ENCODE results near the gene FEM1A.
"Not testable (repeated sequence)": the region's sequence is repeated elsewhere in the genome, so short reads cannot be mapped to it uniquely, and the experiment has no call there.

FEM1A gene

DNA sequence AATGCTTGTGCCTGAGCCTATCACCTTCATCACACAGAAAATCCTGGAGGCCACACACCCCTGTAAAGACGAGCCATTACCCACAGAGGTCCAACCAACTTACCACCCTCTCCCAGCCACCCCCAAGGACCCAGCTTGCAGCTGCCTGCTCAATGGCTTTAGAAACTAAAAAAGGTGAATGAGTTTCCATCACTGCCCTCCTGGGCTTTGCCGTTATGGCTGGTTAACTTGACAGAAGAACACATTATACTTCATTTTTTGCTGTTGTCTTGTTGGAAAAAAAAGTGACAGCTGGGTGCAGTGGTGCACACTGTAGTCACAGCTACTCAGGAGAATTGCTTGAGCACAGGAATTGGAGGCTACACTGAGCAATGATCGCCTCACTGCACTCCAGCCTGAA lies 17.4 kb upstream of the FEM1A start:
- DNase-seq = no peak

DNA sequence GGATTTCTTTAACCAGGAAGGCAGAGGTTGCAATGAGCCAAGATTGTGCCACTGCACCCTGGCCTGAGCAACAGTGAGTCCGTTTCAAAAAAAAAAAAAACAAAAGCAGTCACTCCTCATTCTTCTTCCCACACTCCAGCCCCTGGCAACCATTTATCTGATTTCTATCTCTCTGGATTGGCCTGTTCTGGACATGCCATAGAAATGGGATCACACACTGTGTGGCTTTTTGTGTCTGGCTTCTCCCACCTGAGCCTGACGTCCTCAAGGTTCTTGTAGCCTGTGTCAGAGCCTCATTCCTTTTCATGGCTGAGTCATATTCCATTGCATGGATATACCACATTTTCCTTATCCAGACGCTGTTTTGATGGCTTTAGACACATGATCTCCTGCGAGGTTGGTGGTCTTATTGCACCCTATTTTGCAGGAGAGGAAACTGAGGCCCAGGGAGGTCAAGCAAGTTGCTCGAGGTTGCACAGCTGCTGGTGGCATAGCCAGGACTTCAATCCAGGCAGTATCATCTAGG lies 15.8 kb upstream of the FEM1A start:
- DNase-seq = no peak

DNA sequence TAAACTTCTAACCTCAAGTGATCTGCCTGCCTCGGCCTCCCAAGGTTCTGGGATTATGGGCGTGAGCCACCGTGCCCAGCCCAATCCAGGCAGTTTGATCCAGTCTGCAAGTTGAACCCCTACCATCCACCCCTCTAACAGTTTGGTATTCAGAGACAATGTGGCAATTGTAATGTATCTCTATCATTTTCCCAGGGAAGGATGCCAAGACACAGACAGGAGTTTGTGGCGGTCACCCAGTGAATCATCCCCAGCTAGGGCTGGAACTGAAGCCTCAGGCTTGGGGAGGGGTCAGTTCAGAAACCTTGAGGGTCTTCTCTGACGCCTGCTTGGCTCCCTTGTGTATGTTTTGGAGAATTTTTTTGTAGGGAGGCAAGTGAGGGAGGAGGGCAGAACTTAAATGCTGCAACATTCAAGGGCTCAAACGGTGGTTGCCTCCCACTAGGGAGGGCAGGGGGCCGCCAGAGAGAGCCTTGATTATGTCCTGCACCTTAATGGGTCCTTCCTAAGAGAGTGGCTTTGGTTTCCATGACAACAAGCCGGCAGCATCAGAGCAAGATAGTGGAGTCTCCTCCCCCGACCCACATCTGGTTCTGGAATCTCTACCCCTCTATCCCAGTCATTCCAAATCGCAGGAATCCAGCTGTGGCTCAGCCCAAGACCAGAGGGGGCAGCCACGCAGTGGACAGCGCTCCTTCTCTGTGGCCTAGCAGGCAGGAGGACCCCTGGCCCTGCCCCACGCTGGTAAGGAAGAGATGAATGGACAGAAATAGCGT lies 14.9 kb upstream of the FEM1A start:
- DNase-seq = no peak

DNA sequence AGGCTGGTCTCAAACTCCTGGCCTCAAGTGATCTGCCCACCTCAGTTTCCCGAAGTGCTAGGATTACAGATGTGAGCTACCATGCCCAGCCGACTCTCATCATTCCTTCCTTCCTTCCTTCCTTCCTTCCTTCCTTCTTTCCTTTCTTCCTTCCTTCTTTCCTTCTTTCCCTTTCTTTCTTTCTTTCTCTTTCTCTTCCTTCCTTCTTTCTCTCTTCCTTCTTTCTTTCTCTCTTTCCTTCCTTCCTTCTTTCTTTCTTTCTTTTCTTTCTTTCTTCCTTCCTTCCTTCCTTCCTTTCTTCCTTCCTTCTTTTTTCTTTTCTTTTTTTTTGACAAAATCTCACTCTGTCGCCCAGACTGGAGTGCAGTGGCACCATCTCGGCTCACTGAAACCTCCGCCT lies 13.4 kb upstream of the FEM1A start:
- DNase-seq = not testable (repeated sequence)

DNA sequence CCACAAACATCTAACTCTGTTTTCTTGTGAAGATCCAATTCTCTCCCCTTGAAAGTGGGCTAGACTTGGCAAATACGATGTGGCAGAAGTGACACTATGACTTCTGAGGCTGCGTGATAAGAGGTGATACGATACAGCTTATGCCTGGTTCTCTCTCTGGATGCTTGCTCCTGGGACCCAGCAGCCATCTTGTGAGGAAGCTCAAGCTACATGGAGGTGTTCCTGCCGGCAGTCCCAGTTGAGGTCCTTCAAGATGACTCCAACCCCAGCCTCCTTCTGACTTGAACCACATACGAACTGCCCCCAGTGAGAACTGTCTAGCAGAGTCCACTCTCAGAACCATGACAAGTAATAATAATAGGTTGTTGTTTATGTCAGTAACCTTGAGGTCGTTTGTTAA lies 10.7 kb upstream of the FEM1A start:
- no peak for DNase-seq

DNA sequence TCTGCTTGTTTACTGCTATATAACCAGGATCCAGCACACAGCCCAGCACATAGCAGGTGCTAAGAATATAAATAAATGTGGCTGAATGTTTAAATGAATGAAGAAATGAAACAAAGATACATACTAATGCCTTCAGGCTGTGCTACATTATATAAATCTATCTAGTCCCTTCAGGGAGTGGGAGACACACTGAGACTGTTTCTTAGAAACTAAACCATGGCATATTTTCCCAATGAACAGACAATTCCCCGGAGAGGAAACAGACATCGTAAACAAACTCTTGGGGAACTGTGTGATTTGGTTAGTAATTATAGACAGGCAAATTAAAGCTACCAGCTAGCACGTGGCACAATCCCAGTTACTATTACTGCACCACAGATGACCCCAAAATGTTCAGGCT lies 9.7 kb upstream of the FEM1A start:
- no peak for DNase-seq

DNA sequence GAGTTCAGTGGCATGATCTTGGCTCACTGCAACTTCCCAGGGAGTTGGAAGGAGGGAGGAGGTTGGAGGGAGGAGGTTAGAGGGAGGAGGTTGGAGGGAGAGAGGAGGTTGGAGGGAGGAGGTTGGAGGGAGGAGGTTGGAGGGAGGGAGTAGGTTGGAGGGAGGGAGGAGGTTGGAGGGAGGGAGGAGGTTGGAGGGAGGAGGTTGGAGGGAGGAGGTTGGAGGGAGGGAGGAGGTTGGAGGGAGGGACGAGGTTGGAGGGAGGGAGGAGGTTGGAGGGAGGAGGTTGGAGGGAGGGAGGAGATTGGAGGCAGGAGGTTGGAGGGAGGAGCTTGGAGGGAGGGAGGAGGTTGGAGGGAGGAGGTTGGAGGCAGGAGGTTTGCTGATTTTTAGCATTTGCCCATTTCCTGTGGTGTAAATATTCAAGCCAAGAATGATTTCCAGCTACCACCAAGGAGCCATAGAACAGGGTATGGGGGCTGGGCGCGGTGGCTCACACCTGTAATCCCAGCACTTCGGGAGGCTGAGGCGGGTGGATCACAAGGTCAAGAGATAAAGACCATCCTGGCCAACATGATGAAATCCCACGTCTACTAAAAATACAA lies 5.0 kb upstream of the FEM1A start:
- DNase-seq = not testable (repeated sequence)

DNA sequence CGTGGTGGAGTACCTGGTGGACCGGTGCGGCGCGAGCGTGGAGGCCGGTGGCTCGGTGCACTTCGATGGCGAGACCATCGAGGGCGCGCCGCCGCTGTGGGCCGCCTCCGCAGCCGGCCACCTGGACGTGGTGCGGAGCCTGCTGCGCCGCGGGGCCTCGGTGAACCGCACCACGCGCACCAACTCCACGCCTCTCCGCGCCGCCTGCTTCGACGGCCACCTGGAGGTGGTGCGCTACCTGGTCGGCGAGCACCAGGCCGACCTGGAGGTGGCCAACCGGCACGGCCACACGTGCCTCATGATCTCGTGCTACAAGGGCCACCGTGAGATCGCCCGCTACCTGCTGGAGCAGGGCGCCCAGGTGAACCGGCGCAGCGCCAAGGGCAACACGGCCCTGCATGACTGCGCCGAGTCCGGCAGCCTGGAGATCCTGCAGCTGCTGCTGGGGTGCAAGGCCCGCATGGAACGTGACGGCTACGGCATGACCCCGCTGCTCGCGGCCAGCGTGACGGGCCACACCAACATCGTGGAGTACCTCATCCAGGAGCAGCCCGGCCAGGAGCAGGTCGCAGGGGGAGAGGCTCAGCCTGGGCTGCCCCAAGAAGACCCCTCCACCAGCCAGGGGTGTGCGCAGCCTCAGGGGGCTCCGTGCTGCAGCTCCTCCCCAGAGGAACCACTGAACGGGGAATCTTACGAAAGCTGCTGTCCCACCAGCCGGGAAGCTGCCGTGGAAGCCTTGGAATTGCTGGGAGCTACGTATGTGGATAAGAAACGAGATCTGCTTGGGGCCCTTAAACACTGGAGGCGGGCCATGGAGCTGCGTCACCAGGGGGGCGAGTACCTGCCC lies 708 bp downstream of the FEM1A start:
- not testable (repeated sequence) for DNase-seq

DNA sequence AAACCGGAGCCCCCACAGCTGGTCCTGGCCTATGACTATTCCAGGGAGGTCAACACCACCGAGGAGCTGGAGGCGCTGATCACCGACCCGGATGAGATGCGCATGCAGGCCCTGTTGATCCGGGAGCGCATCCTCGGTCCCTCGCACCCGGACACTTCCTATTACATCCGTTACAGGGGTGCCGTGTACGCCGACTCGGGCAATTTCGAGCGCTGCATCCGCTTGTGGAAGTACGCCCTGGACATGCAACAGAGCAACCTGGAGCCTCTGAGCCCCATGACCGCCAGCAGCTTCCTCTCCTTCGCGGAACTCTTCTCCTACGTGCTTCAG lies 1.3 kb downstream of the FEM1A start:
- not testable (repeated sequence) for DNase-seq

DNA sequence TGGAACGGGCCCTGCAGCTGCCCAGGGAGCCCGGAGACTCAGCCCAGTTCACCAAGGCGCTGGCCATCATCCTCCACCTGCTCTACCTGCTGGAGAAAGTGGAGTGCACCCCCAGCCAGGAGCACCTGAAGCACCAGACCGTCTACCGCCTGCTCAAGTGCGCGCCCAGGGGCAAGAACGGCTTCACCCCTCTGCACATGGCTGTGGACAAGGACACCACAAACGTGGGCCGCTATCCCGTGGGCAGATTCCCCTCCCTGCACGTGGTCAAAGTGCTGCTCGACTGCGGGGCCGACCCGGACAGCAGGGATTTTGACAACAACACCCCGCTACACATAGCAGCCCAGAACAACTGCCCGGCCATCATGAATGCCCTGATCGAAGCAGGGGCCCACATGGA lies 1.7 kb downstream of the FEM1A start:
- DNase-seq = not testable (repeated sequence)

DNA sequence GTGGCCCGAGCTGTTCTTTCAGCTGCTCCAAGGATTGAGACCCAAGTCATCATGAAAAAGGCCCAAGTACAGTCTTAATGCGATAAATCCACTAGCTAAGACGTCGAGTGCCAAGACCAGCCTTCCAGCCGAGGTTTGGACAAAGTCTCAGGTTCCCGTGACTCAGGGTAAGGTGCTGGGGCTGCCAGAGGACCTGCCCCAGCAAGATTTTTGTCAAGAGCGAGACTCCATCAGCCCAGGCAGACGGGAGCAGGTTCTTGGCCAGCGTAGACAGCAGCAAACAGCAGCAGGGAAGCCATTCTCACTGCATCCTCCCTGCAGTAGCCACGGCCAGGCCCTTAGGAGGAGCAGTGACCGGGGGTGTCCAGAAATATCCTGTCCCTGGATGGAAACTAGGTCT lies 3.4 kb downstream of the FEM1A start:
- DNase-seq = no peak

DNA sequence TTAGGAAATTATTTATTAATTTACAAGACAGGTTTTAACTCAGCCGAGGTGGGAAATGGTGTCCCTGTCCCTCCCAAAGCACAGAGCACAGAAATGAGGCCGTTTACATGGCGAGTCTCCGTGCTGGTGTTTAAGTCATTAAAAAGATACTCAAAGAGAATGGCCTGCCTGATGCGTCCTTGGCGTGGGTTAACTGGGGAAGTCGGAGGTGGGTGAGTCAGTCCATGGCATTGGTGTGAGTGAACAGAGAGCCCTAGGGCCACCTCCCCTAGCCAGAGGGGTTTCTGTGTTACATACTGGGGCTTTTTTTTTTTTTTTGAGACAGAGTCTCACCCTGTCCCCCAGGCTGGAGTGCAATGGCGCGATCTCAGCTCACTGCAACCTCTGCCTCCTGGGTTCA lies 3.9 kb downstream of the FEM1A start:
- DNase-seq = no peak

DNA sequence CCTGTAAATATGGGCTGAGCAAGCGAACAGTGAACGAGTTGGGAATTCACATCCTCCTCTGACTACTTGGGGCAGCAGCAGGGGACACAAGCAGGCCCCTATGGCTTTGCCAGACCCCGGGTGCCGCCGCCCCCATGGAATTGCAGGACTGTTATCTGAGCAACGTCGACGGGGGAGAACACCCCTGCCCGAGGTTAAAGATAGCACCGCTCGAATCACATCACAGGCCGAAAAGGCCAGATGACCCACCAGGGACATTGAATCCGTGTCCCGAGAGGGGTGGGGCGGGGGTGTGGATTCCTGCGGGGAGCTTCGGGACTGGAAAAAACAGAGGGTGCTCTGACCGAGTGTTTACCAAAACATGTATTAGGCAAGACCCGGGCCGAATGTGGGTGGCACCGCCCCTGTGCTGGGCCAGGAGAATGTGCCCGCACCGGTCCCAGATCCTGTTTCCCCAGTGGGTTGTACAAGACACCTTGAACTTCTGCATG lies 9.1 kb downstream of the FEM1A start:
- no peak for DNase-seq

DNA sequence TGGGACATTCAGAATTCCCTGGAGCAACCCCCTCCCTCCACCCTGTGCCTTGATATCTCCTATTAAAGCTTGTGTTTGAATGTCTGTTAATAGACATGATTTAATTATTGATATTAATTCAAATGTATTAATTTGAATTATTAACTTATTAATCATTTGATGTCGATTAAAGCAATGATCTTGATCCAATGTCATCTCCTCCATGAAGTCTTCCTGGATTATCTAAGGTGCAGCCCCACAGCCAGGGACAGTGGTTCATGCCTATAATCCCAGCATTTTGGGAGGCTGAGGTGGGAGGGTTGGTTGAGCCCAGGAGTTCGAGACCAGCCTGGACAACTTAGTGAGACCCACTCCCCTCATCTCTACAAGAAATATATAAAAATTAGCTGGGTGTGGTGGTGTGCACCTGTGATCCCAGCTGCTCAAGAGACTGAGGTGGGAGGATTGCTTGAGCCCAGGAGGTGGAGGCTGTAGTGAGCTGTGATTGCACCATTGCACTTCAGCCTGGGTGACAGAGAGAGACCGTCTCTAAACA lies 9.6 kb downstream of the FEM1A start:
- no peak for DNase-seq

DNA sequence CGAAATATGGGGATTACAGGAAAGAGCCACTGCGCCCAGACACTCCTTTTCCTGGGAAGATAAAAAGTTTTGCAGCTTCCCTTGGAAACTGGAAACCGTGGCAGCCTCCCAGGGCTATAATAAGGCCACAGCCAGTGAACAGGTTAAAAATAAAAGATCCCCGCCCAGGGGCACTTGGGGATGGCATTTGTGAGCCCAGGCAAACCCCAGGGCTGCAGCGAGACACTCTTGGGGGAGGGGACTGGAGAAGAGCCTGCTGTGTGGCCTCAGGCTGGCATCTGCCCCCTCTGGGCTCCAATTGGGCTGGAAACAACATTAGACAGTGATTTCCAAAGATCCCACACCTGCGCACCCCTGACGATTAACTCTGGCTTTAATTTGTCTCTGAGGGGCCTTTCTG lies 11.2 kb downstream of the FEM1A start:
- no peak for DNase-seq

DNA sequence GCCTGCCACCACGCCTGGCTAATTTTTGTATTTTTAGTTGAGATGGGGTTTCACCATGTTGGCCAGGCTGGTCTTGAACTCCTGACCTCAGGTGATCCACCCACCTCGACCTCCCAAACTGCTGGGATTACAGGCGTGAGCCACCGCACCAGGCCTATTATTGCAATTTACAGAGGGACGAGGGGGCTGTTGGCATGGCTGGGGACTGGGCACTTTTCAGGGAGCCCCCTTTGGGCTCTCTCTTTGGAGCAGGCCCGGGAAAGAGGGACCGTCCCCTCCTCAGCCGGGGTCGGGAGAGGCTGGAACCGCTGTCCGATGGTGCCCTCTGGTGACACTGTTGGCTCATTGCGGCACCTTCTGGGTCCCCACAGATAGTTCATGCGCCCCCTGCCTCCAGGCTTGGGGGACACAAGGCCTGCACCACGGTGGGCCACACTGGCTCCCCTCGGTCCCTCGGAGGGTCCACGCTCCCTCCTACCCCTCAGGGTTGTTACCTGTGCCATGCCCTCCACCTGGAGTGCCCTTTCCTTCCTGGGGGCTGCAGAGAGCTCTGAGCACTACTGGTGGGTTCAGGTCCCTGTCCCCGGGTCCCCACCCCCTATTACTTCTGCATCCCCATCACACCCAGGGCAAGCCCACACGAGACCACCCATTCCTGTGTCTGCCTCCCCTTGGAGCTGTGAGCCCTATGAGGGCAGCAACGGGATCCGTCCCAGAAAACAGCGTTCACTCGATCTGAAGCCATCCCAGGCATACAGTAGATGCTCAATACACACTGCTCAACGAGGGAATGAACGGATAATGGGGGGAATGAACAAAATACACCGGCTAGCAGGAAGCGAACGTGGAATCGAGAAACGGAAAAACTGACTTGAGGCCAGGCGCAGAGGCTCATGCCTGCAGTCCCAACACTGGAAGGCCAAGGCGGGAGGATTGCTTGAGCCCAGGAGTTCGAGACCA lies 12.5 kb downstream of the FEM1A start:
- DNase-seq = peak; percentile 75

DNA sequence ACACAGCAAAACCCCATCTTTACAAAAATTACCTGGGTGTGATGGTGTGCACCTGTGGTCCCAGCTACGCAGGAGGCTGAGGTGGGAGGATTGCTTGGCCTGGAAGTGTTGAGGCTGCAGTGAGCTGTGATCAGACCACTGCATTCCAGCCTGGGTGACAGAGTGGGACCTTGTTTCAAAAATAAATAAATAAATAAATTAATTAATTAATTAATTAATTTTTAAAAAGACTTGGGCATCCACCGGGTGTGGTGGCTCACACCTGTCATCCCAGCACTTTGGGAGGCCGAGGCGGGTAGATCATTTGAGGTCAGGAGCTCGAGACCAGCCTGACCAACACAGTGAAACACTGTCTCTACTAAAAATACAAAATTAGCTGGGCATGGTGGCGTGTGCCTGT lies 13.6 kb downstream of the FEM1A start:
- DNase-seq = not testable (repeated sequence)

DNA sequence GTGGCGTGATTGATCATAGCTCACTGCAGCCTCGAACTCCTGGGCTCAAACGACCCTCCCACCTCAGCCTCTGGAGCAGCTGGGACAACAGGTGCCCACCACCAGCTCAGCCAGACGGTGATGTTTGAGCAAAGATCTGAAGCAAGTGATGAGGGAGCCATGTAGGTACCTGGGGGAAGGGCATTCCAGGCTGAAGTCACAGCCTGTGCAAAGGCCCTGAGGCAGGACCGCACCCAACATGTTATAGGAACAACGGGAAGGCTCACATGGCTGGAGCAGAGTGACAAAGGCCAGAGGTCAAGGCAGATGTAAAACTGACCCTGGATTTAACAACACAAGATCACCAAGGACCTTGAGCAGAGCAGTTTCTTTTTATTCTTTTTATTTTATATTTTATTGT lies 14.8 kb downstream of the FEM1A start:
- DNase-seq = no peak

DNA sequence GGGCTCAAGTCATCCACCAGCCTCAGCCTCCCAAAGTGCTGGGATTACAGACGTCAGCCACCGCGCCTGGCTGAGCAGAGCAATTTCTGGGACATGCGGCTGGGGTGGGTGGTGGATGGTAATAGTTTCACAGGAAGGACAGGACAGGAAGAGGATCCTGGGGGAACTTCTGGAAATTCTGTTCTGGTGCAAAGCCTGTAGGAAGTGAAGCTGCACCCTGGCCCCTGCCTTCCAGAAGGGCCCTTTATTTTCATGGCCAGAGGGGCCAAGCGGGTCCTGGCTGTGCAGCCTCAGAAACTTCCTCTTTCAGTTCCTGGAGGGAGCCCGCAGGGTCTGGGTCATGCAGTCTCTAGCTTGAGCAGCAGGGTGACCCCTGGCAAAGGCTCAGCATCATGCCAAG lies 15.7 kb downstream of the FEM1A start:
- no peak for DNase-seq

DNA sequence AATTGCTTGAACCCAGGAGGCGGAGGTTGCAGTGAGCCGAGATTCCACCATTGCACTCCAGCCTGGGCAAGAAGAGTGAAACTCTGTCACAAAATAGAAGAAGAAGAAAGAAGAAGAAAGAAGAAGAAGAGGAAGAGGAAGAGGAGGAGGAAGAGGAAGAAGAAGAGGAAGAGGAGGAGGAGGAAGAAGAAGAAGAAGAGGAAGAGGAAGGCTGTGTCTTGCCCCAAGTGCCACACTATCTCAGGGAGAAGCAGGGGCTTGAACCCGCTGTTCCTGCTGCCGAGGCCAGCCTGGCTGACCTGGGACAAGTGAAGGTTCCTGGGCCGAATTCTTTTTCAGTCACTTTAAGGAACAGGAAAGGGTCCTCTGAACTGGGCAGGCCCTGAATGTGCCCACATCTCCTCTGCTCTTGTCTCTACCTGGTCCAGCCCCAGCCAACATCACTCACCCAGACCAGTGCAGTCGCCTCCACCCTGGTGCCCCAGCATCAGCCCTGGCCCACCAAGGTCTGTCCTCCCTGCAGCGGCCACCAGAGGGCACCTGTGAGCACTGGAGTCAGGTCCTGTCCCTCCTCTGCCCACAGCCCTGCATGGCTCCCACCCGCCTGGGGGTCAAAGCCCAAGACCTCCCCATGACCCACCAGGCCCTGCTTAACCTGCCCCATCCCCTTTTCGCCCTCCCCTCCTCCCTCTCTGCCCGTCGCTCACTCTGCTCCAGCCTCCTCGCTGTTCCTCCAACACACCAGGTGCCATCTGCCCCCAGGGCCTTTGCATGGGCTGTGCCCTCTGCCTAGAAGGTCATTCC lies 20.0 kb downstream of the FEM1A start:
- peak; percentile 89 for DNase-seq
